ENCODE data around the gene EFCAB11. TPM values are rescaled to one million over a fixed set of nuclear protein-coding genes. Genes with fewer than 3 reads are reported as not detected.

The EFCAB11 gene
- total RNA-seq, 2 donors from 2014 or later, result 8.2 to 9.6 TPM

- DNase-seq (ENCODE audit: low spot score), result no peak
- H3K27ac ChIP-seq, result no peak overlapping the region
- WGBS, result 24% methylated on average over 1 of the region's 1 CpG
- intact Hi-C loops (cut with DNase I), result no loop called here
- H3K4me1 ChIP-seq (replicated peaks), result no peaks in the 10 kb centered on the region
- H3K27me3 ChIP-seq (replicated peaks; ENCODE audit: insufficient read depth), result no peaks in the 10 kb centered on the region
- no peaks in the 10 kb centered on the region for H3K36me3 ChIP-seq
- H3K4me3 ChIP-seq, result no peak overlapping the region
- TF ChIP-seq POLR2AphosphoS5 (IDR thresholded peaks at IDR 0.05), result no peak
- TF ChIP-seq POLR2A (IDR thresholded peaks at IDR 0.05), result no peak
- no peak for TF ChIP-seq CTCF (IDR thresholded peaks at IDR 0.05)
- no peaks in the 10 kb centered on the region for H3K9me3 ChIP-seq
These were observed 27.8 kb downstream of the EFCAB11 start for GRCh38 chr14:89926694-89927093.

- no peak overlapping the region for H3K27ac ChIP-seq
- WGBS, result 76% methylated on average over 4 of the region's 4 CpGs
- intact Hi-C loops (cut with DNase I), result no loop called here
- no peaks in the 10 kb centered on the region for H3K36me3 ChIP-seq
- H3K4me3 ChIP-seq, result no peak overlapping the region
- H3K4me1 ChIP-seq (replicated peaks), result no peaks in the 10 kb centered on the region
- TF ChIP-seq POLR2AphosphoS5 (IDR thresholded peaks at IDR 0.05) (no peak), CTCF (IDR thresholded peaks at IDR 0.05) (no peak), POLR2A (IDR thresholded peaks at IDR 0.05) (no peak)
- DNase-seq (ENCODE audit: low spot score), result no peak
- no peaks in the 10 kb centered on the region for H3K27me3 ChIP-seq (replicated peaks; ENCODE audit: insufficient read depth)
- H3K9me3 ChIP-seq, result no peaks in the 10 kb centered on the region
These were observed 30.3 kb downstream of the EFCAB11 start for GRCh38 chr14:89924268-89924667.

GRCh38 chr14:89922031-89922907, 32.3 kb downstream of the EFCAB11 start:
- DNase-seq (ENCODE audit: low spot score), result no peak
- intact Hi-C loops (cut with DNase I), result no loop called here
- Histone ChIP-seq H3K4me3 (no peak overlapping the region), H3K27me3 (replicated peaks; ENCODE audit: insufficient read depth) (no peaks in the 10 kb centered on the region), H3K4me1 (replicated peaks) (no peaks in the 10 kb centered on the region), H3K27ac (no peak overlapping the region), H3K9me3 (no peaks in the 10 kb centered on the region), H3K36me3 (no peaks in the 10 kb centered on the region)
- 89% methylated on average over 6 of the region's 6 CpGs for WGBS
- TF ChIP-seq POLR2A (IDR thresholded peaks at IDR 0.05), result no peak
- TF ChIP-seq CTCF (IDR thresholded peaks at IDR 0.05), result no peak
- no peak for TF ChIP-seq POLR2AphosphoS5 (IDR thresholded peaks at IDR 0.05)

- intact Hi-C loops (cut with DNase I), result no loop called here
- TF ChIP-seq CTCF (IDR thresholded peaks at IDR 0.05) (no peak), POLR2AphosphoS5 (IDR thresholded peaks at IDR 0.05) (no peak)
- 96% methylated on average over 3 of the region's 3 CpGs for WGBS
- H3K9me3 ChIP-seq, result no peaks in the 10 kb centered on the region
- DNase-seq (ENCODE audit: low spot score), result no peak
- H3K27me3 ChIP-seq (replicated peaks; ENCODE audit: insufficient read depth), result no peaks in the 10 kb centered on the region
- H3K4me1 ChIP-seq (replicated peaks), result no peaks in the 10 kb centered on the region
- no peaks in the 10 kb centered on the region for H3K36me3 ChIP-seq
- no peak overlapping the region for H3K4me3 ChIP-seq
- H3K27ac ChIP-seq, result no peak overlapping the region
These were observed 33.2 kb downstream of the EFCAB11 start for GRCh38 chr14:89921346-89921745.

GRCh38 chr14:89920056-89920455, 34.5 kb downstream of the EFCAB11 start:
- no peak for DNase-seq (ENCODE audit: low spot score)
- H3K27ac ChIP-seq, result no peak overlapping the region
- H3K4me1 ChIP-seq (replicated peaks), result no peaks in the 10 kb centered on the region
- H3K4me3 ChIP-seq, result no peak overlapping the region
- no peaks in the 10 kb centered on the region for H3K36me3 ChIP-seq
- H3K27me3 ChIP-seq (replicated peaks; ENCODE audit: insufficient read depth), result no peaks in the 10 kb centered on the region
- intact Hi-C loops (cut with DNase I), result no loop called here
- 73% methylated on average over 2 of the region's 2 CpGs for WGBS
- TF ChIP-seq CTCF (IDR thresholded peaks at IDR 0.05) (no peak), POLR2AphosphoS5 (IDR thresholded peaks at IDR 0.05) (no peak), POLR2A (IDR thresholded peaks at IDR 0.05) (no peak)
- H3K9me3 ChIP-seq, result no peaks in the 10 kb centered on the region
